Keratinocyte (primary cell): ENCODE data around the gene NT5M. TPM values are rescaled to one million over a fixed set of nuclear protein-coding genes. Genes with fewer than 3 reads are reported as not detected.

Source experiments
- DNase-seq: peaks from one replicate; pipeline ENCODE4 v3.0.0-alpha.2; 2011; ENCODE audit warnings: low read depth, missing footprints, low spot score
- FAIRE-seq: peaks from 2 replicates; lab custom pipeline; 2011; peaks lifted over from hg19 to GRCh38; lab: Jason Lieb, UNC
- H2AFZ ChIP-seq: 2 replicates; pipeline ENCODE4 v1.6.0; 2012; ENCODE audit warnings: low read length, control low read depth, inconsistent platforms; ENCODE audit not compliant: control insufficient read depth
- H3K27ac ChIP-seq: 2 replicates; pipeline ENCODE4 v1.5.1; 2011; ENCODE audit warnings: low read length; ENCODE audit not compliant: control insufficient read depth, insufficient read depth
- H3K27me3 ChIP-seq: 3 replicates; pipeline ENCODE4 v1.6.0; 2011; ENCODE audit warnings: low read length; ENCODE audit not compliant: control insufficient read depth, insufficient read depth; ENCODE audit errors: extremely low read depth
- H3K36me3 ChIP-seq, 2 experiments: 2 replicates in 1 of 2; 3 replicates in 1 of 2; pipeline ENCODE4 v1.5.1; 2011; ENCODE audit warnings: low read length in 2 of 2, mild to moderate bottlenecking in 1 of 2; ENCODE audit not compliant: control insufficient read depth in 2 of 2, insufficient read depth in 2 of 2; ENCODE audit errors: extremely low read depth in 1 of 2
- H3K4me1 ChIP-seq: 3 replicates; pipeline ENCODE4 v1.5.1; 2011; ENCODE audit warnings: low read length; ENCODE audit not compliant: control insufficient read depth, insufficient read depth; ENCODE audit errors: extremely low read depth
- H3K4me2 ChIP-seq: 3 replicates; pipeline ENCODE4 v1.6.0; 2011; ENCODE audit warnings: low read depth, low read length; ENCODE audit not compliant: control insufficient read depth, insufficient read depth; ENCODE audit errors: extremely low read depth
- H3K4me3 ChIP-seq, 3 experiments: fragments of 200-600 bp in 1 of 3; sonication (generic) in 1 of 3; 2 replicates in 2 of 3; 3 replicates in 1 of 3; pipeline ENCODE4 v1.5.1; 2011 to 2016; ENCODE audit warnings: low read length in 3 of 3, mild to moderate bottlenecking in 3 of 3, control low read depth in 2 of 3, inconsistent platforms in 1 of 3, low read depth in 1 of 3, mixed read lengths in 1 of 3, mixed run types in 1 of 3, moderate library complexity in 1 of 3; ENCODE audit not compliant: control insufficient read depth in 2 of 3, insufficient read depth in 2 of 3; ENCODE audit errors: extremely low read depth in 1 of 3
- H3K79me2 ChIP-seq: 2 replicates; pipeline ENCODE4 v1.6.0; 2012; ENCODE audit warnings: low read length; ENCODE audit not compliant: control insufficient read depth, insufficient read depth
- H3K9ac ChIP-seq: 3 replicates; pipeline ENCODE4 v1.6.0; 2011; ENCODE audit warnings: low read length; ENCODE audit not compliant: control insufficient read depth, insufficient read depth; ENCODE audit errors: extremely low read depth
- H3K9me1 ChIP-seq: 3 replicates; pipeline ENCODE4 v1.6.0; 2011; ENCODE audit warnings: low read length; ENCODE audit not compliant: control insufficient read depth, insufficient read depth; ENCODE audit errors: extremely low read depth
- H3K9me3 ChIP-seq: 2 replicates; pipeline ENCODE4 v1.5.1; 2012; ENCODE audit warnings: low read depth, low read length; ENCODE audit not compliant: control insufficient read depth
- H4K20me1 ChIP-seq: 3 replicates; pipeline ENCODE4 v1.6.0; 2011; ENCODE audit warnings: low read length; ENCODE audit not compliant: control insufficient read depth, insufficient read depth; ENCODE audit errors: extremely low read depth
- EZH2 ChIP-seq: IDR thresholded peaks from one replicate; pipeline ENCODE4 v1.6.1; 2012; ENCODE audit warnings: inconsistent platforms, mild to moderate bottlenecking, low read length, moderate library complexity
- dilution Hi-C: fragments of 300-500 bp; cut with MboI; formaldehyde crosslinking; loops from one replicate; pipeline ENCODE4 v1.7.0; 2020; ENCODE audit warnings: low sequenced_read_pairs; ENCODE audit not compliant: extremely low pct_ligation_motif_present
- polyA plus RNA-seq, 5 experiments: library from polyadenylated mRNA; depleted of rRNA in 3 of 5; stranded (reverse) in 3 of 5; stranded (forward) in 1 of 5; unstranded in 1 of 5; fragments of >200 nt; gene quantifications; 1 replicate in 1 of 5; 2 replicates in 3 of 5; 3 replicates in 1 of 5; pipeline versions ENCODE4 v1.2.1 to v1.2.3, GENCODE V29; 2011 to 2012; ENCODE audit warnings: missing spikeins in 2 of 5, low read depth in 1 of 5, low replicate concordance in 1 of 5
- TF ChIP-seq, protein P1 (sequence below), 3 experiments: IDR thresholded peaks in 1 of 3; conservative IDR thresholded peaks in 1 of 3; optimal IDR thresholded peaks in 1 of 3; 2 replicates in 2 of 3; 3 replicates in 1 of 3; pipeline versions ENCODE3 to v1.5.1; 2011; ENCODE audit warnings: low read length in 3 of 3, mild to moderate bottlenecking in 3 of 3, moderate library complexity in 2 of 3, control low read depth in 1 of 3, inconsistent platforms in 1 of 3; ENCODE audit not compliant: insufficient read depth in 2 of 3; ENCODE audit errors: extremely low read depth in 1 of 3

Gene NT5M
- polyA plus RNA-seq, 1 donor (not counting 4 experiments of a cell fraction or from before 2014, with no cell fraction given), result 0.16 TPM

DNA sequence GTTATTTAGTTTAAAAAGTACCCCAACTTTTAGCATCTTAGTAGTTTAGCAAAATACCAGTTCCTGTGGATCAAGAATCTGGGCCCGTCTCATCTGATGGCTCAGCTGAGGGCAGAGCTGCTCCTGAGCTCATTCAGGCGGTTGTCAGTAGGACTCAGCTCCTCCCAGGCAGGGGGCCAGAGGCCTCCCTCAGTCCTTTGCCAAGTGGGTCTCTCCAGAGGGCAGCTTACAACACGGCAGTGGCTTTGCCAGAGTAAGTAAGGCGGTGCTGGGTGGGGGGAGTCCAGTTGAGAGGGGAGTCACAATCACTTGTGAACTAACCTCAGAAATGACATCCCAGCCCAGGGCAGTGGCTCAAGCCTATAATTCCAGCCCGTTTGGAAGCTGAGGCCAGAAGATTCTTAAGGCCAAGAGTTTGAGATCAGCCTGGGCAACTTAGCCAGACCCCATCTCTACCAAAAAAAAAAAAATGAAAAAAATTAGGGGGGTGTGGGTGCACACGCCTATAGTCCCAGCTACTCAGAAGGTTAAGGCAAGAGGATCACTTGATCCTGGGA is 92.2 kb downstream of the NT5M start:
- Histone ChIP-seq H3K4me2 (no peak overlapping the region), H3K36me3 (no peaks in the 10 kb centered on the region), H3K9me1 (no peaks in the 10 kb centered on the region), H3K4me3 (no peak overlapping the region), H3K9me3 (no peaks in the 10 kb centered on the region), H3K9ac (no peak overlapping the region), H3K79me2 (no peaks in the 10 kb centered on the region), H2AFZ (no peak overlapping the region), H3K27me3 (peaks cover 11% of the 10 kb centered on the region), H3K27ac (no peak overlapping the region), H4K20me1 (no peaks in the 10 kb centered on the region), H3K4me1 (no peaks in the 10 kb centered on the region)
- dilution Hi-C loops, result no loop called here
- DNase-seq, result no peak
- TF ChIP-seq, protein P1, sequence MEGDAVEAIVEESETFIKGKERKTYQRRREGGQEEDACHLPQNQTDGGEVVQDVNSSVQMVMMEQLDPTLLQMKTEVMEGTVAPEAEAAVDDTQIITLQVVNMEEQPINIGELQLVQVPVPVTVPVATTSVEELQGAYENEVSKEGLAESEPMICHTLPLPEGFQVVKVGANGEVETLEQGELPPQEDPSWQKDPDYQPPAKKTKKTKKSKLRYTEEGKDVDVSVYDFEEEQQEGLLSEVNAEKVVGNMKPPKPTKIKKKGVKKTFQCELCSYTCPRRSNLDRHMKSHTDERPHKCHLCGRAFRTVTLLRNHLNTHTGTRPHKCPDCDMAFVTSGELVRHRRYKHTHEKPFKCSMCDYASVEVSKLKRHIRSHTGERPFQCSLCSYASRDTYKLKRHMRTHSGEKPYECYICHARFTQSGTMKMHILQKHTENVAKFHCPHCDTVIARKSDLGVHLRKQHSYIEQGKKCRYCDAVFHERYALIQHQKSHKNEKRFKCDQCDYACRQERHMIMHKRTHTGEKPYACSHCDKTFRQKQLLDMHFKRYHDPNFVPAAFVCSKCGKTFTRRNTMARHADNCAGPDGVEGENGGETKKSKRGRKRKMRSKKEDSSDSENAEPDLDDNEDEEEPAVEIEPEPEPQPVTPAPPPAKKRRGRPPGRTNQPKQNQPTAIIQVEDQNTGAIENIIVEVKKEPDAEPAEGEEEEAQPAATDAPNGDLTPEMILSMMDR (optimal IDR thresholded peaks at IDR 0.05 in 1 of 3, IDR thresholded peaks at IDR 0.05 in 1 of 3, conservative IDR thresholded peaks at IDR 0.05 in 1 of 3; ENCODE audit: extremely low read depth in 1 of 3, insufficient read depth in 2 of 3, low read length in 3 of 3), result no peak
- TF ChIP-seq EZH2, result no peak
- no peak for FAIRE-seq

DNA sequence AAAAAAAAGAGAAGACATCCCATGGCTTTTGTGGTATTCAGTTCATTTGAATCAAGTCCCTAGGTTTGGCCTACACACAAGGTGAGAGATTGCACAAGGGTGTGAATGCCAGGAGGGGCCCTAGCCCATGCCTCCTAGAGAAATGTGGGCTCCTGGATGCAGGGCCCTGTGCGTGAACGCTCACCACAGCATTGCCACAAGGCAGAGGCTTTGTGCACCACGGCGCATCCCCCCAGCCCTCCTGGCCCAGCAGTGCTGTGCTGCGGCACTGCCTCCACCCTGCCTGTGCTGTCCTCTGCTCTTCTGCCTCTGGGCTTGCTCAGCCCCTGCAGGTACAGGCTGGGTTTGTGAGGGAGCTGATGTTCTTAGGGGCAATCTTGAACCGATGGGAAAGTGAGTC is 92.7 kb downstream of the NT5M start:
- DNase-seq (no peak), FAIRE-seq (no peak)
- TF ChIP-seq EZH2, result no peak
- TF ChIP-seq, protein P1 (optimal IDR thresholded peaks at IDR 0.05 in 1 of 3, IDR thresholded peaks at IDR 0.05 in 1 of 3, conservative IDR thresholded peaks at IDR 0.05 in 1 of 3; ENCODE audit: extremely low read depth in 1 of 3, insufficient read depth in 2 of 3, low read length in 3 of 3), result no peak
- Histone ChIP-seq H3K4me1 (no peaks in the 10 kb centered on the region), H3K27ac (no peak overlapping the region), H3K36me3 (no peaks in the 10 kb centered on the region), H3K9ac (no peak overlapping the region), H3K4me2 (no peak overlapping the region), H2AFZ (no peak overlapping the region), H3K9me3 (no peaks in the 10 kb centered on the region), H3K79me2 (no peaks in the 10 kb centered on the region), H3K27me3 (peaks cover 11% of the 10 kb centered on the region), H3K9me1 (no peaks in the 10 kb centered on the region), H4K20me1 (no peaks in the 10 kb centered on the region), H3K4me3 (no peak overlapping the region)
- dilution Hi-C loops, result no loop called here

Other genes starting within 250 kb of the NT5M start
- 0.99 to 1.6 TPM (median 1.2 TPM) in 3 replicates for gene PLD6, start 97.0 kb upstream of the NT5M start, polyA plus RNA-seq
- 12.3 to 19.6 TPM (median 12.5 TPM) in 3 replicates for gene FLCN, start 66.2 kb upstream of the NT5M start, polyA plus RNA-seq
- 52.4 to 89.7 TPM (median 71.3 TPM) in 3 replicates for gene COPS3, start 22.1 kb upstream of the NT5M start, polyA plus RNA-seq
- gene MED9, start 173.6 kb downstream of the NT5M start, polyA plus RNA-seq, result 6.9 to 9.8 TPM (median 7.8 TPM) in 3 replicates
- 0.20 to 1.1 TPM in 2 of 3 replicates, not detected in the other for gene RASD1, start 193.0 kb downstream of the NT5M start, polyA plus RNA-seq